HK-2 (cell line): Measurements from ENCODE around the gene HSPA12A.

Experiments used
- DNase-seq: peaks from one replicate; pipeline ENCODE4 v3.0.0-alpha.2; 2018; ENCODE audit not compliant: unreplicated experiment

Gene HSPA12A

DNA sequence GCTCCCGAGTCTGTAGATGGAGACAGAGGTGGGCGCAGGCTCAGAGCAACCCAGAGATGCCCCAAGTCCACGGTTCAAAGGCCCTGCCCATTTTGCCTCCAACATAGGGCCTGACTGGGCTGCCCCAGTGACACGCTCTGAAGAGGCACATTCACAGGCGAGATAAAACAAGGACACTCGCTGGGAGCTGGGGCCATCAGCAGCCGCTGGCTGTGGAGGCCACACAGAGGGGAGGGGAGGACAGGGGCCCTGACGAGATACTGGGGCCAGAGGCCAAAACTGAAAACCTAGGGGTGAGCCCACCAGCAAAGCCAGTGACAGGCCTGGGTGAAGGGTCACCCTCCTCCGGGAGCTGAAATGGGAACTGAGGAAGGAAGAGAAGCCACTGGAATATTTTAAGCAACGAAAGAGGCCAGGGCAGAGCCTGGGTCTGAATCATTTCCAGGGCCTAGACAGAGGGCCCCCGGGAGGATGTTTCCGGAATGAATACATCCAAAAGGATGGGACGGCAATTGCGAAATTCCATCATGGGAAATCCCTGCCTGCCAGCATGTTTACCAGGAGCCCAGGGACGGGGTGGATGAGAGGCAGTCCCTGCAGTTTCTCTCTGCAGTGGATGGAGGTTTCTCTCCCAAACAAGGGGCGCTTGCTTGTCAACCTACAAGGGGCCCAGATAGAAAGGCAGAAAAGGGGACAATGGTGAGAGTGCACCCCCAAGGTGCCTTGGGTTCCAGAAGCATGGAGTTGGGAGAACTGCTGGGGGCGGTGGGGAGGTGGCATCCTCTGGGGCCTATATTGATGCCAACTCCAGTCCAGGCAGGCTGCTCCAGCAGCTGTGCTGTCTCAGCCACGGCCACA is 29.0 kb upstream of the HSPA12A start:
- peak; percentile 78 for DNase-seq

DNA sequence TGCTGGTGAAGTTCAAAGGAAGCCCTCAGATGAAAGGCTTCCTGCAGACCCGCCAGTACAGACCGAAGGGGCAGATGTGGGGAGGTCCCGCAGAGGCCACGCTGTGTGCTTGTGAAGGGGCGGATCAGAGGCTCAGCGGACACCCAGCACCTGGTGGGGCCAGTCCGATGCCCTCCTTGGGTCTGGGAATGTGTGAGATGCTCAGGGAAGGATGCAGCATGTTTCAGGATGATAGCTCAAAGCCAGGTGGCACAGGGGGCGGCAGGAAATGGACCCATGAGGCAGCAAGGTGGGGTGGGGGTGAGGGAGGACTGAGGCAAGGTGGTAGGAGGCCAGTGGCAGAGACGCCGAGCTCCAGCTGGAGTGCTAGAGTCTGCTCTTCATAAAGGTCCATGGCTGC is 27.9 kb upstream of the HSPA12A start:
- no peak for DNase-seq

DNA sequence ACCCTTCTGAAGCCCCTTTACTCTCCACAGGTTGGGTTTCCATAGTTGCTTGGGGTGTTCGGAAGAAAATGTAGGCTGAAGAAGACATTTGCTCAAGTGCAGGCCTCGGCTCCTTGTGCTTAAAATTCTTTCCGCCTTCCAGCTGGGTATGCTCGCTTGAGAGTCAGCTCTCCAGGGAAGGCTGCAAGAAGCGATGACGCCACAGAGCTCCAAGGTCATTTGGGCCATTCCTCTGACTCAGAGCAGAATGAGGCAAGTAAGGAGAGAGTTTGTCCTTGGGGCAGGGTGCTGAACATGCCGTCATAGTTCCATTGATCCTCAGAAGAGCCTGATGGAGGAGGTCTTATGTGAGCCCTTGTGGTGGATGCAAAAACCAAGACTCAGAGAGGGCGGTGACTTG is 27.4 kb upstream of the HSPA12A start:
- no peak for DNase-seq

DNA sequence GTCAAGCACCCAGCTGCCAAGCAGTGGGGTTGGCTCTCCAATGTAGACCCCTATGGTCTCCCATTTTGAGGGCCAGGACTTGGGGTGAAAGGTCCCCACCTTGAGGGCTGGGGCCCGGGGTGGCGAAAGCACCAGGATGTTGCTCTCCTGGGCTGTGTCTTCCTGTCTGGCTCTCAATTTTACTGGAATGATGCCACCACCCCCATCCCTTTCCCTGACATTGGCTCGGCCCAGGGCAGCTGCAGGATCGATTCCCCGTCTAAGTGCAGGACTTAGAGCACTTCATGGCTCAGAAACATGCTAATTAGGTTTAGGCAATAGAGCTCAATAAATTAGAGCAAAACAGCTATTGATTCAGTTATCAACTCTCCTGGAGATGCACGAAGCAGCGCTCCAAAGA is 27.0 kb upstream of the HSPA12A start:
- DNase-seq, result no peak

DNA sequence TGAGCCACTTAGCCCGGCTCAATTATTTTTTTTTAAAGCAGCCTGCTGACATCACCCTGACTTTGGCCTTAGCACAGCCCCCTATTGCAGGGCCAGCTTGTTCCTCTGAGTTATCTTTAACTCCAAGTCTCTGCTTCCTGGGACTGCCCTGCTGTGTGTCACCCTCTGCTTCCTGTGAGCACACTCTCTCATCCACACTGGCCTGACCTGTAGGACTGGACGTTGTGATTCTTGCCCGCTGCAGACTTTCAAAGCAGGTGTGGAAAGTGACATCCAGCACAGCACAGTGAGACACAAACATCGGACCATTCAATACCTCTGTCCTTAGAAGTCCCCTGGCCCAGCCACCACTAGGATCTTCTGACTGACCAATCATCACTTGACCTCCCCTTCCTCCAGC is 26.4 kb upstream of the HSPA12A start:
- peak; percentile 50 for DNase-seq

DNA sequence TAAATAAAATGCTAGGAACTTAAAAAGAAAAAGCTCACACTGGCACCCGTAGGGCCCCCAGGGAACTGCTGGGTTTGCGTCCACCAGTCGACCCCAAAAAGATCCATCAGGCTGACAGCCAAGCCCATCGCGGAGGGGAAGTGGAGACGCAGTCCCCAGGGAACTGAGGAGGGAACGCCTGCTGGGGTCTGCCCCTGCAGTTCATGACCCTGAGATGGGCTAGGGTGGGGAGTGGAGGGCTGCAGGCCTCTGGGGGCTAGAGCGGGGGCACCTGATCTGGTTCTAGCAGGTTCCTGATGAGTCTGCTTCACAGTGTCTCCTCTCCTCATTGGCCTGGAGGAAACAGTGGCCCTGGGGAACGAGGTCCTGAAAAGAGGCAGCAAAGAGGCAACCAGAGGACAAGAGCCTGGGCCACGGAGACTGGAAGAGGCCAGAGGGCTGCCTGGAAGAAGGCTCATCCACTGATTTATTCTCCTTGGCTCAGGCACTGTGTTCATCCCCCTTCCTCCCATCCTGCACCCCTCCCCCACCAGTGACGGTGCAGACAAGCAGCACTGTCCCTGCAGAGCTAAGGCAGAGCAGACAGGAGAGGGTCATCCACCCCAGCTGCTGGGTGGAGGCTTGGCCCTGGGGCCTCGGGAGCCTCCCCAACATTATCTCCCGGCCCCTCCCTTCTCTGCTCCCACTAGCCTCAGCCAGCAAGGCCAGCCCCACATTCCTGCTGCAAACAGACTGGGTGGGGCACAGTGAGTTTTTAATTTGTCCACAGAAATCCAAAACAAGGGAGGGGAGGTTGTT is 24.7 kb upstream of the HSPA12A start:
- DNase-seq, result peak; percentile 64

DNA sequence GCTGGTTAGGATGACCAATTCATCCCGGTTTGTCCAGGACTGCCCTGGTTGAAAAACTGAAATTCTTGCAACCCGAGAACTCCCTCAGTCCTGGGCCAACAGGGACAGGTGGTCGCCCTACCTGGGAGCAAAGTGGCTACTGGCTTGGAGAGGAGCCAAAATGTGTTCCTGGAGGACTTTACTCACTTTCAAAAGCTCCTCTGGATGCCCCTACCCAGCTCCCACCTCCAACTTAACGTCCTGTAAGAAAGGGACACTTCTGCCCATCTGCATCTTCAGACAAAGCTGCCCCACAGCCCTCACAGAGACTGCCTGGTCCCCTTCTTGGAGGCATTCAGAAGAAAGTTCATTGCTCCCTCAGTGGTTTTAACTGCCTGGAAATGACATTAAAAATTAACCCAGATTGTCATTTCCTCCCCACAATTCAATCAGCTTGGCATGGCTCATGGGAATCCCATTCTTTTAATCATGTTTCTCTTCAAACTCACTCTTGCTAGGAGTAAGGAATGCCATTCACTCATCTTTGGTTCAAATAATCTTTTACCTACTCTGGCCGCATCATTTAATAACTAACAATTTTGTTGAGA is 24.0 kb upstream of the HSPA12A start:
- DNase-seq, result peak; percentile 51

DNA sequence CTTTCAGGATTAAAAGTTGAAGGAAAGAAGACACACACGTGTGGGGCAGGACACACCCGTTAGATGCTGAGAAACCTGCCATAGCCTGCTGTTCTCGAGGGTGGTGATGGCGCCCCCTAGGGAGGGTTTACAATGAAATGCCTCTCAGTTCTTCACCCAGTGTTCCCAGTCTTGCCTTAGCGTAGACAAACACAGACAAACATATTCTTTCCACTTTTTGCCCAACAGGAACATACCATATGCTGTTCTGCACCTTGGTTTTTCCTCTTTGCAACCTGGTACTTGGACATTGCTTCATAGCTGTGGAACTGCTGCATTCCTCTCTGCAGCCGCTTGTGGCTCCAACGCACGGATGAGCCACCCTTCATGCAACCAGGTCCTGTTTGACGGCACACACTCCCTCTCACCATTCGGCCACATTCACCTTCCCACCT is 23.3 kb upstream of the HSPA12A start:
- peak; percentile 68 for DNase-seq

DNA sequence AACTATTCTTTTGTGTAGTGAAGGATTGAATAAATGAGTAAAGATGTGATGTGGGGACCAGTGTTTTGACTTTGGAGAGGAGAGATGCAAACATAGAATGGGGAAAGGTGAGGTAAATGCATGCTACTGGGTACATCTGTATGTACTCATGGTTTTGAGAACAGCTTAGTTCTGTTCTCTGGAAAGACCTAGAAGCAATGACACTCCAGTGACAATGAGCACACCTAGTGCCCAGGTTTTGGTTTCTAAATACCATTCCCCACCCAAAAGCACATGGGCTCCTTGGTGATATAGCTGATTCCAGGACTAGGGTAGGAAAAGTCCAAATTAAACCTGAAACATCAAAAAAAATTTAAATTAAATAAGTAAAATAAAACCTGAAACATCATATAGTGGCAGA is 22.6 kb upstream of the HSPA12A start:
- DNase-seq, result no peak

DNA sequence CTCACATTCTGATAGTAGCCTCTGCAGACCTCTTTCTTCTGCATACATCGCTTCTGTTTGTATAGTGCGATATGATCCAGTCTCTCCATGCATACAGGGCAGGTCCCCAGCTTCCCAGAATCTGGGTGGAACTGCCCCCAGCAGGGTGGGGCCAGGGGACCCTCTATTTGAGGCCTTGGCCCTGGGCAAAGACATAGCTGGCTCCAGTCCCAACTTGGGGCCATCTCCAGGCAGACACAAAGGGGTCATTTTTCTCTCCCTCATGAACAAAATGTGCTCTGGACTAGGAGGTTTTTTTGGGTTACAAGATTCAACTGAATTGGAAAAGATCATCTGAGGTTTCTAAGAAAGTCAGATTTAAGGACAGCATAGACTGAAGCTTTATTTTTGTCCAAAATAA is 21.1 kb upstream of the HSPA12A start:
- no peak for DNase-seq

DNA sequence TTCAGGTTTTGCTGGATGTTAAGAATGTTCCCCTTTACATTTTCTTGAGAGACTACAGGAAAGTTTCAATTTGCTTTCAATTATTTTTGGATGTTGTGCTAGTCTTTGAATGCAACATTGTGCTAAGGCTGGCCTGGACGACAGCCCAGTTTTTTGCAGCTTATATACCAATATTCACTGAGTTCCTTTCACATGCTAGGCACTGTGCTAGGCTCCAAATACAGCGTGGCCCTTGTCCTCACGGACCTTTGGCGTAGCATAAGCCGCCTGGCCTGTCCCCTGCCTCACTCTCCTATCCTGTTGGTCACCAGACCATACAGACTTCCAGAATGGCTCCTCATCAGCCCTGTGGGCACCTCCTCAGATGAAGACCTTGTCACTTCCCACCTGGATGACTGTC is 19.5 kb upstream of the HSPA12A start:
- no peak for DNase-seq

DNA sequence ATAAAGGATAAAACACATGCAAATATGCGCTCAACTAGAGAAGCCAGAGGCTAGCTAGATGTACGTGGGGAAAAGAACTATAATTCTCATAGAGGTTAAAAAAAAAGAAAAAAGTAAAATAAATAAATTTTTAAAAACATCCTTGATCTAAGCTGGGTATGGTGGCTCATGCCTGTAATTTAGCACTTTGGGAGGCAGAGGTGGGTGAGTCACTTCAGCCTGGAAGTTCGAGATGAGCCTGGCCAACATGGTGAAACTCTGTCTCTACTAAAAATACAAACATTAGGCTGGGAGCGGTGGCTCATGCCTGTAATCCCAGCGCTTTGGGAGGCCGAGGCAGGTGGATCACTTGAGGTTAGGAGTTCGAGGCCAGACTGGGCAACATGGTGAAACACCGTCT is 18.6 kb upstream of the HSPA12A start:
- DNase-seq, result no peak

DNA sequence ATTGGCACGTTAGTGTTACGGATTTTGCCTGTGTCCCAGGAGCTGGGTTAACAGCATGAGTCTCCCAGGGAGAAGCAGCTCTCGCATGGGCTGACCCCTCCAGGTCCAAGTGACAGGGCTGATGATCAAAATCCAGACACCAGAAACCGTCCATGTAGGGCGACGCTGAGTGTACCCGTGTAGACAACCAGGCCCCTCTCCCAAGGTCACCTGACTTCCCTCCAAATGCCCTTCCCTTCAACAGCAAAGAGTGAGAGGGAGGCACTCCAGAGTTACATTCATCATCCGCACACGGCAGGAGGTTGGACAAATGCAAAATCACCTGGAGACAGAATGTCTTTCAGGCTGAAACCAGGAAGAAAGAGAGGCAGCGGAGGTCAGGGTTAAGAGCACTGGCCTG is 14.9 kb upstream of the HSPA12A start:
- DNase-seq, result no peak

DNA sequence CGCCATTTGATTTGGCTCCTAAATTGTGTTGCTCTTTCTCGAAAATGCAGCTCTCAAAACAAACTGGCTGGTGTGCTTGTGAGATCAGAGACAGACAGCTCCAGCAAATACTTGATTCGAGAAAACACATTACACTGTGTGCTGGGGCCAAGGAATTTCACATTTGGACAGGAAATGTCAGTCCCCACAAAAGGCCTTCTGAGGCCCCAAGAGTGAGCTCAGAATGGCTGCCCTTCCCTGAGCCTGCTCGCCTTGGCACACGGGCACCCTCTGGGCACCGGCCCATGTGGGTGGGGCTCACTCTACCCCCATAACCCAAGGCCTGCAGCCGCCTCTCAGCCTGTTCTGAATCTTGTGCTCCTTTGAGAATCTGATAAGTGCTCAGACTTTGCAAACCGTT is 13.9 kb upstream of the HSPA12A start:
- DNase-seq, result no peak

DNA sequence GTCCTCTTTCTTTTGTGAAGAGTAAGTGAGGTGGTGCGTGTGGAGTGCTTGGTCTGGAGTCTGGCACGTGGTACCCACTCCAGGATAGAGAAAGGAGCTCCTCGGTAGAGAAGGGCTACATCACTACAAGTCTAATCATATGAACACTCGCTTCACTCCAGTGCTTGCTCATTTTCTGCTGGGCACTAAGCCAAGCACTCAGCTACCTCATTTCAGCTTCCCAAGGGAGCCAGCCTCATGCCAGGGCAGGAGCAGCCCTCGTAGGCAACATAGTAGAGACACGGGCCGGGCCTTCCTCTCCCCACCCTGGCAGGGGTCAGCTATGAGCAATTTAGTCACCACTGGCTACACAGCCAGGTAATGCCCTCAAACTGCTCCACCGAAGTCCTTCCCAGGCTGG is 11.4 kb upstream of the HSPA12A start:
- DNase-seq, result peak; percentile 74

DNA sequence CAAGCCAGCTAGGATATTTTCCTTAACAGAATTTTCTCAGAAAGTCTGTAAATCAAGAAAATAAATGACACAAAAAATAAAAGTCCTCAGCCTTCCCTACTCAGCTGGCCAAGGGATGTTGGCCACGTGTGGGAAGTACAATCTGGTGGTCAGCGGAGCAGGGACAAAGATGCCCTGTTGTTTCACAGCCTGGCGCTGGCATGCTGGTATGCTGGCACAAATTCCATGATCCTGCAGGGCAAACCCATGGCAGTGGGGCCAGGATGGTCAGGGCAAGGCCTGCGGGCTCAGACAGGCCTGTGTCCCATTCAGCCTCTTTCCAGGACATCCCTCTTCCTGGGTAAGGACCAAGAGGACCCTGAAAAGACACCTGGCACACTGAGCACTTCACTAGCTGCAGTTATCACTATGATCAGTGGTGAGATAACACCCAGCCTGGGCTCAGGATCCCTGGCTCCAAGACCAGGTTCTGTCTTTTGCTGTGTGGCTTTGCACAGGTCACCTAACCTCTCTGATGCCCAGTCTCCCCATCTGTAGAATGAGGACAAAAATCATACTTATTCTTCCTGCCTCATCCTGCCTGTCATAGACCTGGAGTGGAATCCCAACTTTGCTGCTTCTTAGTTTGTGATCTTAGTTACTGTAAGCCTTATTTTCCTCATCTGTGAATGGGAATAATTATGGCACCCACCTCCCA is 10.8 kb upstream of the HSPA12A start:
- DNase-seq, result no peak

DNA sequence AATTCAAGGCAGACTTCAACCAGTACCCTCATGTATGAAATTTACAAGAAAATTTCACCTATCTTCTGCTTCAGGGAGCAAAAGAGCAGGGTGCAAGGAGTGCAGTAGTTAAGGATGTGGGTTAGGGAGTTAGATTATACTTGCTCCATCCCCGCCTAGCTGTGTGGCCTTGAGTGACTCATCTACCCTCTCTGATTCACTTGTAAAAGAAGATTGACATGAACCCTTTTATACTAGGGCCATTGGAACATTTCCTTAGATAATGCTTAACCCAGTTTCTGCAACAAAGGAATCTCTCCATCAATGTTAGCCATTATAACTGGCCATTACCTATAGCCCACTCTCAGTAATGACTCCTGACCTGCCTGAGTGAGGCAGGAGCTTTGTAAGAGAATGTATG is 10.2 kb upstream of the HSPA12A start:
- DNase-seq, result no peak

DNA sequence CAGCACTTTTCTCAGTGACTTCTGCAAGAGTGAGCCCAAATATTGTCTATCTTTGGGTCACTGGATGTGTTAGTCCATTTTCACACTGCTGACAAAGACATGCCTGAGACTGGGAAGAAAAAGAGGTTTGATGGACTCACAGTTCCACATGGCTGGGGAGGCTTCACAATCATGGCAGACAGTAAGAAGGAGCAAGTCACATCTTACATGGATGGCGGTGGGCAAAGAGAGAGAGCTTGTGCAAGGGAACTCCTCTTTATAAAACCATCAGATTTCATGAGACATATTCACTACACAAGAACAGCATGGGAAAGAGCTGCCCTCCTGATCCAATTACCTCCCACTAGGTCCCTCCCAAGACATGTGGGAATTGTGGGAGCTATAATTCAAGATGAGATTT is 6.1 kb upstream of the HSPA12A start:
- DNase-seq, result no peak

DNA sequence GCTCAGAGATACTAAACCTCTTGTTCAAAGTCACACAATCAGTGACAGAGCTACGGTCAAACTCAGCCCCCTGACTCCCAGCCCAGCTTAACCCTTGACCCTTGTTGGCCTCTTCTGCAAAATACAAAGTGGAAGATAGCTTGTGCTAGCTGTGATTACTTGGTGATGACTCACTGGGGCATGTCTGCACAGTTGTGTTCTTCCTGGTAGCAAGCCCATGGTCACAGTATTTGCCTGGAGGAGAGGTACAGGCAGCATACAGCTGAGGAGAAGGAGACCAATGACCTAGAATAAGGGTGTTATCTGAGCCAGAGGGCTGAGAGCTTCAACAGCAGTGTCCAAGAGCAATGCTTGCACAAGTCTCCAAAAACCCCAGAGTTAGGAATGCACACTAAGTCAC is 5.7 kb upstream of the HSPA12A start:
- DNase-seq, result no peak

DNA sequence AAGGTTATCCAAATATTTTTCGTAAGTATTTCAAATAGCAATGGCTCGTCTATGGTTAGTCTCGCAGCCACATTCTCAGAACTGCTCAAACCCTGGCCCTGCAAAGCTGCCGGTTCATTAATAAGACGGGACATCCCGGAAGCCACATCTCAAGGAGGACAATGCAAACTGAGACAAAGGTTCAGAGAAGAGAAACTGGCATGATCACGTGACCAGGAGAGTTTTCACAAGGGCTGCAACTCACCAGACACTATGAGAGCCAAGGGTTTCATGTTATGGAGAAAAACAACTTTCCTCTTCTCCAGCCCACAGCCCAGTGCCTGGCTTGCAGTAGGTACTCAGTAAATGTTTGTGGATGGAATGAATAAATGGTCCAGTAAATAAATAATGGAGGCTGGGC is 5.0 kb upstream of the HSPA12A start:
- no peak for DNase-seq

DNA sequence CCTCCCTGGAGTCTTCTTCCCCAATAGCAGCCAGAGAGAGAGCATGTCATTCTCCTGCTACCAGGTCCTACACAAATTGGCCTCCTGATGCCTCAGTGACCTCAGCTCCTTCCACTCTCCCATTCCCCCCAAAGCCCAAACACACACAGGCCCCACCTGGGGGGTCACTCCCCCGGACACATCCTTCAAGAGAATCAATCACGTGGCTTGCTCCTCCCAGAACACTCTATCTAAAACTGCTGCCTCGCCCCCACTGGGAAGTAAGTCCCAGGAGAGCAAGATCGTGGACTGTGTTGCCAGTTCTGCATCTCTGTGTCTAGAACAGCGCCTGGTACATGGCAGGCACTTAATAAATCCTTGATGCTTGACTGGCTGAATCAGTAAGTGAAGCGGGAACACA is 2.5 kb upstream of the HSPA12A start:
- no peak for DNase-seq

DNA sequence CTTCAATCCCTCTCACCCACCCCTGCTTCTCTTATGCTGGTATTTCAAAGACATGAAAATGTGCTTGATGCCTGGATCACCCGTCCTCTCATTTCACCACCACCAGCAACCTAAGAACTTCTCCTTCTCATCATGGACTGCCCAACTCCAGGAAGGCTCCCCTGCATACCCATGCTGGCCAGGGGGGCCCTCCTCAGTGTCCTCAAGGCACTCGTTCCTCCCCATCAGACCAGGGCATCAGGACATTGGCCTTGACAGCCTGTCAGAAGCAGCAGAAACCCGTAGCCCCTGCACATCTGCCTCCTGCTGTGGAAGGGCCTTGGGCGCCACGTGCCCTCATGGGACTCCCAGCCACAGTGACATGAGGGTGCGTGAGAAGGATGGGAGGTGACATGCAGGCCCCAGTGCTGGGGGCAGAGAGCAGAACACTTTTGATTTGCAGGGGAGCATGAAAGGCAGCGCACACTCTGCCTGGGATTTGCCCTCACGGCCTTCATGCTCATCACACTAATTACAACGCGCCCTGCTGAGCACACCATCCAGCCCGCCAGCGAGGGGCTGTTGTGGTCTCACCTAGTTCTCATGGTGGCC is 1.9 kb upstream of the HSPA12A start:
- no peak for DNase-seq
